Endothelial cell of umbilical vein (primary cell): ENCODE data around the gene RBPJ. TPM values are rescaled to one million over a fixed set of nuclear protein-coding genes. Genes with fewer than 3 reads are reported as not detected.

ENCODE experiments used
- BruUV-seq: library from RNA; stranded (reverse); fragments of 400-500 nt; replicated peaks from 2 replicates; lab custom pipeline; 2021; lab: Mats Ljungman, UMichigan
- CTCF ChIA-PET: fragments of 300-600, 350-600 bp; sonication (Branson Sonifier 250); formaldehyde crosslinking; loops from one replicate; lab custom pipeline; 2021; ENCODE audit warnings: antibody characterized with exemption, inconsistent platforms; lab: Charles Lee
- POLR2A ChIA-PET: fragments of 300-600, 350-600 bp; sonication (Branson Sonifier 250); formaldehyde crosslinking; loops from one replicate; lab custom pipeline; 2021; ENCODE audit warnings: antibody characterized with exemption, inconsistent platforms; lab: Charles Lee
- DNase-seq: peaks from one replicate; pipeline ENCODE4 v3.0.0-alpha.2; 2011; ENCODE audit warnings: low read depth, low spot score
- FAIRE-seq: peaks from 2 replicates; lab custom pipeline; 2011; peaks lifted over from hg19 to GRCh38; lab: Jason Lieb, UNC
- H2AFZ ChIP-seq: 2 replicates; pipeline ENCODE4 v1.6.0; 2012; ENCODE audit warnings: low read depth, low read length, control low read depth, inconsistent platforms
- H3K27ac ChIP-seq: 2 replicates; pipeline ENCODE4 v1.5.1; 2011; ENCODE audit warnings: low read depth, mild to moderate bottlenecking, control low read depth, low read length, moderate library complexity; ENCODE audit not compliant: insufficient read depth
- H3K27me3 ChIP-seq, 2 experiments: 2 replicates each; pipeline versions ENCODE4 v1.6.0 to v1.6.1; 2011; ENCODE audit warnings: low read length in 2 of 2, mixed read lengths in 1 of 2; ENCODE audit not compliant: control insufficient read depth in 2 of 2, insufficient read depth in 2 of 2
- H3K36me3 ChIP-seq, 2 experiments: 2 replicates in 1 of 2; 3 replicates in 1 of 2; pipeline ENCODE4 v1.5.1; 2011; ENCODE audit warnings: low read length in 2 of 2, mild to moderate bottlenecking in 1 of 2, moderate library complexity in 1 of 2; ENCODE audit not compliant: control insufficient read depth in 2 of 2, insufficient read depth in 2 of 2; ENCODE audit errors: extremely low read depth in 1 of 2
- H3K4me1 ChIP-seq: 3 replicates; pipeline ENCODE4 v1.5.1; 2011; ENCODE audit warnings: mild to moderate bottlenecking, low read length; ENCODE audit not compliant: control insufficient read depth, insufficient read depth; ENCODE audit errors: extremely low read depth
- H3K4me2 ChIP-seq: 2 replicates; pipeline ENCODE4 v1.6.1; 2011; ENCODE audit warnings: low read length, control low read depth, mixed read lengths; ENCODE audit not compliant: insufficient read depth
- H3K4me3 ChIP-seq, 3 experiments: fragments of 200-600 bp in 1 of 3; sonication (generic), shearing (Covaris generic) in 1 of 3; replicated peaks in 1 of 3; 2 replicates each; pipeline ENCODE4 v1.5.1; 2011 to 2016; ENCODE audit warnings: control low read depth in 3 of 3, low read length in 3 of 3, mild to moderate bottlenecking in 2 of 3, inconsistent platforms in 1 of 3, low read depth in 1 of 3, moderate library complexity in 1 of 3; ENCODE audit not compliant: insufficient read depth in 1 of 3
- H3K79me2 ChIP-seq: 2 replicates; pipeline ENCODE4 v1.6.0; 2012; ENCODE audit warnings: low read length, inconsistent platforms; ENCODE audit not compliant: control insufficient read depth, insufficient read depth
- H3K9ac ChIP-seq: replicated peaks from 2 replicates; pipeline ENCODE3; 2011; ENCODE audit warnings: low read length, control low read depth; ENCODE audit not compliant: insufficient read depth; ENCODE audit errors: extremely low read depth
- H3K9me1 ChIP-seq: replicated peaks from 3 replicates; pipeline ENCODE4 v1.6.0; 2011; ENCODE audit warnings: mild to moderate bottlenecking, low read length; ENCODE audit not compliant: control insufficient read depth, insufficient read depth; ENCODE audit errors: extremely low read depth
- H3K9me3 ChIP-seq: replicated peaks from 2 replicates; pipeline ENCODE4 v1.5.1; 2012; ENCODE audit warnings: low read length, inconsistent platforms; ENCODE audit not compliant: control insufficient read depth, insufficient read depth
- H4K20me1 ChIP-seq: replicated peaks from 2 replicates; pipeline ENCODE3; 2011; ENCODE audit warnings: mild to moderate bottlenecking, low read length; ENCODE audit not compliant: control insufficient read depth, insufficient read depth; ENCODE audit errors: extremely low read depth
- CTCF ChIP-seq, 2 donors: IDR thresholded peaks; 1 replicate in 1 of 2; 2 replicates in 1 of 2; pipeline ENCODE4 v1.5.1; 2011; ENCODE audit warnings: low read length in 2 of 2, mild to moderate bottlenecking in 2 of 2, moderate library complexity in 2 of 2, control low read depth in 1 of 2, inconsistent platforms in 1 of 2, low read depth in 1 of 2; ENCODE audit not compliant: insufficient read depth in 1 of 2; ENCODE audit errors: extremely low read depth in 1 of 2
- EZH2 ChIP-seq: IDR thresholded peaks from 2 replicates; pipeline ENCODE4 v1.6.1; 2012; ENCODE audit warnings: borderline replicate concordance, low read depth, mild to moderate bottlenecking, moderate library complexity, low read length, inconsistent platforms; ENCODE audit not compliant: severe bottlenecking
- FOS ChIP-seq: IDR thresholded peaks from 2 replicates; pipeline ENCODE4 v1.6.1; 2011; ENCODE audit warnings: mild to moderate bottlenecking, low read length, moderate library complexity, borderline replicate concordance; ENCODE audit not compliant: insufficient read depth
- GATA2 ChIP-seq: IDR thresholded peaks from 2 replicates; pipeline ENCODE4 v1.7.0; 2011; ENCODE audit warnings: low read depth, mild to moderate bottlenecking, moderate library complexity, mixed read lengths, low read length; ENCODE audit not compliant: insufficient read length, insufficient read depth
- JUN ChIP-seq: IDR thresholded peaks from 2 replicates; pipeline ENCODE4 v1.6.1; 2011; ENCODE audit warnings: borderline replicate concordance, low read depth; ENCODE audit not compliant: insufficient read length, insufficient read depth
- MAX ChIP-seq: IDR thresholded peaks from 2 replicates; pipeline ENCODE4 v1.6.1; 2011; ENCODE audit not compliant: insufficient read depth, insufficient read length
- MYC ChIP-seq: IDR thresholded peaks from one replicate; pipeline ENCODE4 v1.6.1; 2011; ENCODE audit warnings: mild to moderate bottlenecking, low read depth, low read length
- POLR2A ChIP-seq: IDR thresholded peaks from 2 replicates; pipeline ENCODE4 v1.6.1; 2012; ENCODE audit warnings: low read depth, mild to moderate bottlenecking, control low read depth, low read length
- dilution Hi-C: fragments of 300-500 bp; cut with MboI; formaldehyde crosslinking; loops from one replicate; pipeline ENCODE4 v1.15.0; 2019; ENCODE audit warnings: low sequenced_read_pairs; ENCODE audit not compliant: extremely low pct_ligation_motif_present
- intact Hi-C: fragments of 100-400 bp; cut with micrococcal nuclease; formaldehyde crosslinking; loops from one replicate; pipeline ENCODE4 v1.10.0; 2022
- polyA plus RNA-seq, 4 experiments: library from polyadenylated mRNA; depleted of rRNA in 3 of 4; stranded (reverse) in 3 of 4; unstranded in 1 of 4; fragments of >200 nt; gene quantifications; 2 replicates each; pipeline versions ENCODE4 v1.2.1 to v1.2.3, GENCODE V29; 2011 to 2012; ENCODE audit warnings: missing spikeins in 1 of 4
- total RNA-seq: library from RNA; stranded (reverse); gene quantifications from 2 replicates; pipeline ENCODE4 v1.2.3, GENCODE V29; 2021

Gene RBPJ
- total and polyA plus RNA-seq, 2 donors (not counting 3 experiments of a cell fraction or from before 2014, with no cell fraction given): 17.0 to 42.9 TPM

- H3K36me3 ChIP-seq: no peaks in the 10 kb centered on the region
- dilution Hi-C loops (no loop called here), intact Hi-C loops (no loop called here)
- DNase-seq: no peak
- H2AFZ ChIP-seq: no peak overlapping the region
- H3K4me3 ChIP-seq: no peak overlapping the region
- TF ChIP-seq FOS (no peak), JUN (no peak), POLR2A (no peak), MYC (no peak)
- H4K20me1 ChIP-seq: no peaks in the 10 kb centered on the region
- no peak overlapping the region for H3K27ac ChIP-seq
- H3K9me1 ChIP-seq: no peaks in the 10 kb centered on the region
- CTCF ChIA-PET: no interaction called here
- BruUV-seq: no TSS peak
- no peak overlapping the region for H3K4me2 ChIP-seq
- no peaks in the 10 kb centered on the region for H3K4me1 ChIP-seq
- H3K27me3 ChIP-seq: no peaks in the 10 kb centered on the region
- POLR2A ChIA-PET: no interaction called here
- FAIRE-seq: no peak
- H3K9ac ChIP-seq: no peak overlapping the region
- no peaks in the 10 kb centered on the region for H3K79me2 ChIP-seq
- H3K9me3 ChIP-seq: no peaks in the 10 kb centered on the region
These were observed 13.6 kb upstream of the RBPJ start for GRCh38 chr4:26307037-26307800.

- no TSS peak for BruUV-seq
- Histone ChIP-seq H3K4me3 (no peak overlapping the region), H3K4me1 (no peaks in the 10 kb centered on the region), H3K9ac (no peak overlapping the region), H2AFZ (no peak overlapping the region), H3K4me2 (no peak overlapping the region), H3K36me3 (no peaks in the 10 kb centered on the region), H3K9me1 (no peaks in the 10 kb centered on the region), H4K20me1 (no peaks in the 10 kb centered on the region), H3K79me2 (no peaks in the 10 kb centered on the region), H3K9me3 (no peaks in the 10 kb centered on the region), H3K27ac (no peak overlapping the region), H3K27me3 (no peaks in the 10 kb centered on the region)
- dilution Hi-C loops (no loop called here), intact Hi-C loops (no loop called here)
- FAIRE-seq (no peak), DNase-seq (no peak)
- ChIA-PET CTCF (no interaction called here), POLR2A (no interaction called here)
- no peak for TF ChIP-seq MAX
- no peak for TF ChIP-seq POLR2A
- TF ChIP-seq EZH2: no peak
- no peak for TF ChIP-seq GATA2
- no peak for TF ChIP-seq CTCF (IDR thresholded peaks at IDR 0.05; ENCODE audit: extremely low read depth in 1 of 2, insufficient read depth in 1 of 2, low read depth in 1 of 2, low read length in 2 of 2)
- no peak for TF ChIP-seq MYC
- no peak for TF ChIP-seq FOS
- no peak for TF ChIP-seq JUN
These were observed 12.2 kb upstream of the RBPJ start for GRCh38 chr4:26308568-26308967.
